ENCODE data around the gene CS.

Gene CS

GRCh38 chr12:56257071-56257470 is 43.1 kb downstream of the CS start:
- Histone ChIP-seq H3K27me3 (ENCODE audit: control insufficient read depth in 2 of 2, insufficient read depth in 2 of 2, low read length in 2 of 2) (no peaks in the 10 kb centered on the region), H3K9me3 (ENCODE audit: control insufficient read depth in 2 of 2, low read length in 2 of 2) (no peaks in the 10 kb centered on the region), H3K9ac (ENCODE audit: low read depth in 1 of 2, low read length in 2 of 2) (peak overlapping the region; percentile 76 to 86), H3K4me1 (ENCODE audit: control insufficient read depth in 2 of 2, insufficient read depth in 2 of 2, low read length in 2 of 2) (peaks cover 19% of the 10 kb centered on the region in 2 donors), H3K27ac (ENCODE audit: low read depth in 2 of 2, low read length in 2 of 2) (no peak overlapping the region), H3K4me3 (ENCODE audit: low read length in 2 of 2) (peak overlapping the region; percentile 77 to 85), H3K36me3 (ENCODE audit: control insufficient read depth in 2 of 2, insufficient read depth in 2 of 2, low read length in 2 of 2) (peaks cover 37 to 40% of the 10 kb centered on the region in 2 donors)

GRCh38 chr12:56256326-56256960 is 43.7 kb downstream of the CS start:
- no peak overlapping the region for H3K4me3 ChIP-seq (ENCODE audit: low read length in 2 of 2)
- H3K36me3 ChIP-seq (ENCODE audit: control insufficient read depth in 2 of 2, insufficient read depth in 2 of 2, low read length in 2 of 2) = peaks cover 42 to 46% of the 10 kb centered on the region in 2 donors
- H3K27me3 ChIP-seq (ENCODE audit: control insufficient read depth in 2 of 2, insufficient read depth in 2 of 2, low read length in 2 of 2) = no peaks in the 10 kb centered on the region
- no peak overlapping the region for H3K9ac ChIP-seq (ENCODE audit: low read depth in 1 of 2, low read length in 2 of 2)
- H3K9me3 ChIP-seq (ENCODE audit: control insufficient read depth in 2 of 2, low read length in 2 of 2) = no peaks in the 10 kb centered on the region
- H3K27ac ChIP-seq (ENCODE audit: low read depth in 2 of 2, low read length in 2 of 2) = no peak overlapping the region
- H3K4me1 ChIP-seq (ENCODE audit: control insufficient read depth in 2 of 2, insufficient read depth in 2 of 2, low read length in 2 of 2) = peaks cover 19% of the 10 kb centered on the region in 2 donors

DNA sequence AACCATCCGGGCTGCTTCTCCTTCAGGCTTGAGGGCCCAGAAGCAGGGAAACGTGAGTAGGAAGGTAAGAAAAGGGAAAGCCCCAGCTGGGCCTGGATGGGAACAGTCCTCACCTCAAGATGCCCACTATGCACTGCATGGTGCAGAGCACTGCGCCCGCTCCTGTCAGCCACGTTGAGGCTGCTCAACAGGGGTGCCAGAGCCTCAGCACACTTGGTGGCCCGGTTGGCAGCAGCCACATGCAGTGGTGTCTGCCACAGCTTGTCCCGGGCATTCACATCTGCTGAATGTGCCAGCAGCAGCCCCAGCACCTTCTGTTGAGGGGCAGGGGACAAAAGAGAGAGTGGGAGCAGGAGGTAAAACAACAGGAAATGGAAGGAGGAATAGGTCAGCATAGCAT is 44.5 kb downstream of the CS start:
- no peaks in the 10 kb centered on the region for H3K27me3 ChIP-seq (ENCODE audit: control insufficient read depth in 2 of 2, insufficient read depth in 2 of 2, low read length in 2 of 2)
- no peak overlapping the region for H3K4me3 ChIP-seq (ENCODE audit: low read length in 2 of 2)
- H3K9ac ChIP-seq (ENCODE audit: low read depth in 1 of 2, low read length in 2 of 2) = no peak overlapping the region
- H3K36me3 ChIP-seq (ENCODE audit: control insufficient read depth in 2 of 2, insufficient read depth in 2 of 2, low read length in 2 of 2) = peaks cover 42 to 50% of the 10 kb centered on the region in 2 donors
- no peaks in the 10 kb centered on the region for H3K9me3 ChIP-seq (ENCODE audit: control insufficient read depth in 2 of 2, low read length in 2 of 2)
- no peak overlapping the region for H3K27ac ChIP-seq (ENCODE audit: low read depth in 2 of 2, low read length in 2 of 2)
- peaks cover 19% of the 10 kb centered on the region in 2 donors for H3K4me1 ChIP-seq (ENCODE audit: control insufficient read depth in 2 of 2, insufficient read depth in 2 of 2, low read length in 2 of 2)

DNA sequence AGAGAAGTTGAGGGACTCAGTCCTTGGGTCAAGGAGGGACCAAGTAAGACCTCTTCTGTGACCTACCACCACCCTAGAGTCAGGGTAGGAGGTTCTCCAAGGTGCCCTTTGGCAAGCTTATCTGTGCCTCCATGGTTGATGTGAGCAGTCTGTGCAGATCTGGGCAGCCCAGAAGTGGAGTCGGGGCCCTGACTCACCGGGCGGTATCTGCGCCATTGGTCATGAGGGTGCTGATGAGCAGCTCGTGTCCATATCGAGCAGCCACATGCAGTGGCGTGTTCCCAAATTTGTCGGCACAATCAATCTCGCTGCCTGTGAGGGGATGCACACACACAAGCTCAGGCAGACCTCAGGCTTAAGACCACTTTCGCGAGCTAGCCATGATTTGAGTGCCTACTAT is 47.0 kb downstream of the CS start:
- H3K4me1 ChIP-seq (ENCODE audit: control insufficient read depth in 2 of 2, insufficient read depth in 2 of 2, low read length in 2 of 2) = peaks cover 13 to 15% of the 10 kb centered on the region in 2 donors
- no peak overlapping the region for H3K4me3 ChIP-seq (ENCODE audit: low read length in 2 of 2)
- H3K36me3 ChIP-seq (ENCODE audit: control insufficient read depth in 2 of 2, insufficient read depth in 2 of 2, low read length in 2 of 2) = peaks cover 53 to 70% of the 10 kb centered on the region in 2 donors
- no peak overlapping the region for H3K27ac ChIP-seq (ENCODE audit: low read depth in 2 of 2, low read length in 2 of 2)
- no peaks in the 10 kb centered on the region for H3K9me3 ChIP-seq (ENCODE audit: control insufficient read depth in 2 of 2, low read length in 2 of 2)
- no peaks in the 10 kb centered on the region for H3K27me3 ChIP-seq (ENCODE audit: control insufficient read depth in 2 of 2, insufficient read depth in 2 of 2, low read length in 2 of 2)
- no peak overlapping the region for H3K9ac ChIP-seq (ENCODE audit: low read depth in 1 of 2, low read length in 2 of 2)

- H3K27me3 ChIP-seq (ENCODE audit: control insufficient read depth in 2 of 2, insufficient read depth in 2 of 2, low read length in 2 of 2) = no peaks in the 10 kb centered on the region
- H3K9me3 ChIP-seq (ENCODE audit: control insufficient read depth in 2 of 2, low read length in 2 of 2) = no peaks in the 10 kb centered on the region
- H3K27ac ChIP-seq (ENCODE audit: low read depth in 2 of 2, low read length in 2 of 2) = no peak overlapping the region
- peaks cover 13 to 15% of the 10 kb centered on the region in 2 donors for H3K4me1 ChIP-seq (ENCODE audit: control insufficient read depth in 2 of 2, insufficient read depth in 2 of 2, low read length in 2 of 2)
- no peak overlapping the region for H3K4me3 ChIP-seq (ENCODE audit: low read length in 2 of 2)
- no peak overlapping the region for H3K9ac ChIP-seq (ENCODE audit: low read depth in 1 of 2, low read length in 2 of 2)
- H3K36me3 ChIP-seq (ENCODE audit: control insufficient read depth in 2 of 2, insufficient read depth in 2 of 2, low read length in 2 of 2) = peaks cover 57 to 75% of the 10 kb centered on the region in 2 donors
These were observed 47.5 kb downstream of the CS start for GRCh38 chr12:56252649-56253048.

- Histone ChIP-seq H3K27ac (ENCODE audit: low read depth in 2 of 2, low read length in 2 of 2) (no peak overlapping the region), H3K27me3 (ENCODE audit: control insufficient read depth in 2 of 2, insufficient read depth in 2 of 2, low read length in 2 of 2) (no peaks in the 10 kb centered on the region), H3K36me3 (ENCODE audit: control insufficient read depth in 2 of 2, insufficient read depth in 2 of 2, low read length in 2 of 2) (peaks cover 66 to 80% of the 10 kb centered on the region in 2 donors), H3K4me1 (ENCODE audit: control insufficient read depth in 2 of 2, insufficient read depth in 2 of 2, low read length in 2 of 2) (no peaks in the 10 kb centered on the region), H3K9ac (ENCODE audit: low read depth in 1 of 2, low read length in 2 of 2) (no peak overlapping the region), H3K4me3 (ENCODE audit: low read length in 2 of 2) (no peak overlapping the region), H3K9me3 (ENCODE audit: control insufficient read depth in 2 of 2, low read length in 2 of 2) (no peaks in the 10 kb centered on the region)
These were observed 51.4 kb downstream of the CS start for GRCh38 chr12:56248711-56249110.

DNA sequence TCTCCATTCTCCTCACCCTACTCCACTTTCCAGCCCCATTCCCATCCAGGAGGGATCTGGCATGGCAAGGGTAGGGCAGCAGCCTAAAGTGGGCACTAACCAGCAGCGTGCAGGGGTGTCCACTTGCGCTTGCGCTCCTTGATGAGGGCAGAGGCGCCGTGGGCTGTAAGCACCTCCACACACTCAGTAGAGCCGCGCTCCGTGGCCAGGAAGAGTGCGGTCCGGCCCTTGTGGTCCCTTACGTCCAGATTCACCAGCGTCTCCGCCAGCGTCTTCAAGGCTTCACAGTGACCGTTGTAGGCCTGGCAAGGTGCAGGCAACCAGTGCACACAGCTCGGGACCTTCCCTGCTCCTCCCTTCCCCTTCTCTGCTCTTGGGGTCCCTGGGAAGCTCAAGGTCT is 52.2 kb downstream of the CS start:
- H3K4me3 ChIP-seq (ENCODE audit: low read length in 2 of 2) = no peak overlapping the region
- H3K9me3 ChIP-seq (ENCODE audit: control insufficient read depth in 2 of 2, low read length in 2 of 2) = no peaks in the 10 kb centered on the region
- H3K27ac ChIP-seq (ENCODE audit: low read depth in 2 of 2, low read length in 2 of 2) = no peak overlapping the region
- H3K27me3 ChIP-seq (ENCODE audit: control insufficient read depth in 2 of 2, insufficient read depth in 2 of 2, low read length in 2 of 2) = no peaks in the 10 kb centered on the region
- H3K9ac ChIP-seq (ENCODE audit: low read depth in 1 of 2, low read length in 2 of 2) = no peak overlapping the region
- H3K4me1 ChIP-seq (ENCODE audit: control insufficient read depth in 2 of 2, insufficient read depth in 2 of 2, low read length in 2 of 2) = no peaks in the 10 kb centered on the region
- H3K36me3 ChIP-seq (ENCODE audit: control insufficient read depth in 2 of 2, insufficient read depth in 2 of 2, low read length in 2 of 2) = peaks cover 65 to 80% of the 10 kb centered on the region in 2 donors

DNA sequence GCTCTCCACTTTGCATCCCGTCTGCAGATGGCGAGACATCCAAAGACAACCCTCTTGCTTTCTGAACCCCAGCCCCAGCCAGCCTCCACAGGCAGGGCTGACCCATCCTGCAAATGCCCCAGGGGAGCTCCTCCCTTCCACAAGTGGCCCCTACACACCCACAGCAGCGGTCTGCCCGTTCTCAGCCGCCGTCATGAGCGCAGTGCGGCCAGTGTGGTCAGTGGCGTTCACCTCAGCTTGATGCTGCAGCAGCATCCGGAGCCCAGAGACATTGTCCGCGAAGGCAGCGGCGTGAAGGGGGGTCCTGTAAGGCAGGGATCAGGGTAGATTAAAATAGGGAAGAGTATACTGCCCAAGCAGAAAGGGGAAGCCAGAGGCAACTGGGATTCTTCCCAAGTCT is 55.6 kb downstream of the CS start:
- Histone ChIP-seq H3K36me3 (ENCODE audit: control insufficient read depth in 2 of 2, insufficient read depth in 2 of 2, low read length in 2 of 2) (peaks cover 64 to 71% of the 10 kb centered on the region in 2 donors), H3K27me3 (ENCODE audit: control insufficient read depth in 2 of 2, insufficient read depth in 2 of 2, low read length in 2 of 2) (no peaks in the 10 kb centered on the region), H3K9ac (ENCODE audit: low read depth in 1 of 2, low read length in 2 of 2) (no peak overlapping the region), H3K27ac (ENCODE audit: low read depth in 2 of 2, low read length in 2 of 2) (no peak overlapping the region), H3K4me1 (ENCODE audit: control insufficient read depth in 2 of 2, insufficient read depth in 2 of 2, low read length in 2 of 2) (no peaks in the 10 kb centered on the region), H3K4me3 (ENCODE audit: low read length in 2 of 2) (no peak overlapping the region), H3K9me3 (ENCODE audit: control insufficient read depth in 2 of 2, low read length in 2 of 2) (no peaks in the 10 kb centered on the region)

DNA sequence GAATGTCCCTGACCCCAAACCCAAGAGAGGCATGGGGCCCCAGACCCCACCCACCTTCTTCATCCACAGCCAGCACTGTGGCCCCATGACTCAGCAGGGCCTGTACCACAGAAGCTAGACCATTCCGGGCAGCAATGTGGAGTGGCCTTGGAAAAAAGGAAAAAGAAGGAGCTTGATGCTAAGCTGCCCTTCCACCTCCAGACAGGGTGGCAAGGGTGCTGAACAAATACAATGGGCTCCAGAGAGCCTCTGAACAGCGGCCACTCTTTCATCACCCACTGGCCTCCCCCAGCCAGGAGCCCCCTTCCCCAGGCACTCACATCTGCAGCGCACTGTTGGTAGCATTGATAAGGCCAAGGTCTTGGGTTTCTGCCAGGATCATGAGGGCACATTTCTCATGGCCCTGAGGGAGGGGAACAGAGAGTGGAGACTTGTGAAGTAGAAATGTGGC is 56.4 kb downstream of the CS start:
- no peaks in the 10 kb centered on the region for H3K27me3 ChIP-seq (ENCODE audit: control insufficient read depth in 2 of 2, insufficient read depth in 2 of 2, low read length in 2 of 2)
- no peaks in the 10 kb centered on the region for H3K4me1 ChIP-seq (ENCODE audit: control insufficient read depth in 2 of 2, insufficient read depth in 2 of 2, low read length in 2 of 2)
- H3K9ac ChIP-seq (ENCODE audit: low read depth in 1 of 2, low read length in 2 of 2) = no peak overlapping the region
- H3K4me3 ChIP-seq (ENCODE audit: low read length in 2 of 2) = no peak overlapping the region
- H3K27ac ChIP-seq (ENCODE audit: low read depth in 2 of 2, low read length in 2 of 2) = no peak overlapping the region
- H3K9me3 ChIP-seq (ENCODE audit: control insufficient read depth in 2 of 2, low read length in 2 of 2) = no peaks in the 10 kb centered on the region
- peaks cover 59 to 70% of the 10 kb centered on the region in 2 donors for H3K36me3 ChIP-seq (ENCODE audit: control insufficient read depth in 2 of 2, insufficient read depth in 2 of 2, low read length in 2 of 2)

DNA sequence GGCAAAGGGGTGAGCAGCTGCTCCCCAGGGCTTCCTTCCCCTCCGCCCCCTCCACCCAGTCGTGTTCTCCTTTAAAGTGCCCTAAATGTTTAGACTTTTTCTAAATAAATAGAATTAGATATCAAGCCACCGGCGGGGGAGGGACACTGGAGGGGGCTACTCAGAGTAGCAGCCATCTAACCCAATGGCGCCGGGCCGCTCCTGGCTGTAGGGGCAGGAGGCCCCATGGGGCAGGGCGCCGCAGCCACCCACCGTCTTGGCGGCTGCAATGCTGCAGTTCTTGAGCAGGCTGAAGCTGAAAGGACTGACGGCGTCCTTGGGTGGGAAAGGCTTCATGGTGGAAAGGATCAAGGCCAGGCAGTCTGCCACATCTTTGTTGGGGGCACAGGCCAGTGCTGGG is 57.1 kb downstream of the CS start:
- Histone ChIP-seq H3K27ac (ENCODE audit: low read depth in 2 of 2, low read length in 2 of 2) (no peak overlapping the region), H3K9me3 (ENCODE audit: control insufficient read depth in 2 of 2, low read length in 2 of 2) (no peaks in the 10 kb centered on the region), H3K9ac (ENCODE audit: low read depth in 1 of 2, low read length in 2 of 2) (no peak overlapping the region), H3K4me3 (ENCODE audit: low read length in 2 of 2) (no peak overlapping the region), H3K4me1 (ENCODE audit: control insufficient read depth in 2 of 2, insufficient read depth in 2 of 2, low read length in 2 of 2) (no peaks in the 10 kb centered on the region), H3K36me3 (ENCODE audit: control insufficient read depth in 2 of 2, insufficient read depth in 2 of 2, low read length in 2 of 2) (peaks cover 51 to 64% of the 10 kb centered on the region in 2 donors), H3K27me3 (ENCODE audit: control insufficient read depth in 2 of 2, insufficient read depth in 2 of 2, low read length in 2 of 2) (no peaks in the 10 kb centered on the region)

All from mucosa of rectum (tissue), 2 donors.